Mesothelial cell of epicardium (in vitro differentiated cells): ENCODE measurements around the gene FCHO1. TPM values are rescaled to one million over a fixed set of nuclear protein-coding genes. Genes with fewer than 3 reads are reported as not detected.

ENCODE experiments used
- DNase-seq, 2 experiments: peaks; one replicate each; pipeline ENCODE4 v3.0.0; 2021; ENCODE audit warnings: low spot score in 2 of 2; ENCODE audit not compliant: unreplicated experiment in 2 of 2
- H3K27ac Mint-ChIP-seq: 2 replicates; pipeline ENCODE4 v1.8.0; 2021; ENCODE audit warnings: mixed read lengths
- H3K27me3 Mint-ChIP-seq: 2 replicates; pipeline ENCODE4 v1.8.0; 2021; ENCODE audit warnings: low read depth, mixed read lengths
- H3K36me3 Mint-ChIP-seq: 2 replicates; pipeline ENCODE4 v1.8.0; 2021; ENCODE audit warnings: mixed read lengths
- H3K4me1 Mint-ChIP-seq: 2 replicates; pipeline ENCODE4 v1.8.0; 2021; ENCODE audit warnings: mixed read lengths
- H3K4me3 Mint-ChIP-seq: 2 replicates; pipeline ENCODE4 v1.8.0; 2021; ENCODE audit warnings: mild to moderate bottlenecking, moderate library complexity, mixed read lengths
- H3K9me3 Mint-ChIP-seq: 2 replicates; pipeline ENCODE4 v1.8.0; 2021; ENCODE audit warnings: mixed read lengths
- total RNA-seq: library from RNA; stranded (reverse); gene quantifications from 3 replicates; pipeline ENCODE4 v1.2.1, GENCODE V29; 2021
- TF ChIP-seq, protein P1 (sequence below): fragments of 200-600 bp; sonication (generic); IDR thresholded peaks from one replicate; pipeline ENCODE4 v1.5.0; 2021; ENCODE audit warnings: antibody characterized with exemption; ENCODE audit not compliant: unreplicated experiment

Gene FCHO1
- total RNA-seq, 1 donor from 2014 or later = 4.6 TPM

DNA sequence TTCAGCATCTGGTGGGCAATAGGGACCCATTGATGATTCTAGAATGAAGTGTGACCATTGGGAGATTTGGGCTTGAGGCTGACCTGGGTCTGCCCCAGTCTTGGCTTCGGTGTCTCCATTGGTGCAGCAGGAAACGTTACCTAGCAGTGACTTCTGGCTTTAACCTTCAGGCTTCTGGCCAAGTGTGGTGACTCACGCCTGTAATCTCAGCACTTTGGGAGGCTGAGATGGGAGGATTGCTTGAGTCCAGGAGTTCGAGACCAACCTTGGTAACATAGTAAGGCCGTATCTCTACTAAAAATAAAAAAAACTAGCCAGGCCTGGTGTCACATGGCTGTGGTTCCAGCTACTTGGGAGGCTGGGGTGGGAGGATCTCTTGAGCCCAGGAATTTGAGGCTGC lies 7.2 kb downstream of the FCHO1 start:
- H3K4me3 Mint-ChIP-seq = no peak overlapping the region
- no peak for DNase-seq
- TF ChIP-seq, protein P1, sequence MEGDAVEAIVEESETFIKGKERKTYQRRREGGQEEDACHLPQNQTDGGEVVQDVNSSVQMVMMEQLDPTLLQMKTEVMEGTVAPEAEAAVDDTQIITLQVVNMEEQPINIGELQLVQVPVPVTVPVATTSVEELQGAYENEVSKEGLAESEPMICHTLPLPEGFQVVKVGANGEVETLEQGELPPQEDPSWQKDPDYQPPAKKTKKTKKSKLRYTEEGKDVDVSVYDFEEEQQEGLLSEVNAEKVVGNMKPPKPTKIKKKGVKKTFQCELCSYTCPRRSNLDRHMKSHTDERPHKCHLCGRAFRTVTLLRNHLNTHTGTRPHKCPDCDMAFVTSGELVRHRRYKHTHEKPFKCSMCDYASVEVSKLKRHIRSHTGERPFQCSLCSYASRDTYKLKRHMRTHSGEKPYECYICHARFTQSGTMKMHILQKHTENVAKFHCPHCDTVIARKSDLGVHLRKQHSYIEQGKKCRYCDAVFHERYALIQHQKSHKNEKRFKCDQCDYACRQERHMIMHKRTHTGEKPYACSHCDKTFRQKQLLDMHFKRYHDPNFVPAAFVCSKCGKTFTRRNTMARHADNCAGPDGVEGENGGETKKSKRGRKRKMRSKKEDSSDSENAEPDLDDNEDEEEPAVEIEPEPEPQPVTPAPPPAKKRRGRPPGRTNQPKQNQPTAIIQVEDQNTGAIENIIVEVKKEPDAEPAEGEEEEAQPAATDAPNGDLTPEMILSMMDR = no peak
- peaks cover 2% of the 10 kb centered on the region for H3K27me3 Mint-ChIP-seq
- no peaks in the 10 kb centered on the region for H3K36me3 Mint-ChIP-seq
- no peaks in the 10 kb centered on the region for H3K9me3 Mint-ChIP-seq
- no peaks in the 10 kb centered on the region for H3K4me1 Mint-ChIP-seq
- no peak overlapping the region for H3K27ac Mint-ChIP-seq

DNA sequence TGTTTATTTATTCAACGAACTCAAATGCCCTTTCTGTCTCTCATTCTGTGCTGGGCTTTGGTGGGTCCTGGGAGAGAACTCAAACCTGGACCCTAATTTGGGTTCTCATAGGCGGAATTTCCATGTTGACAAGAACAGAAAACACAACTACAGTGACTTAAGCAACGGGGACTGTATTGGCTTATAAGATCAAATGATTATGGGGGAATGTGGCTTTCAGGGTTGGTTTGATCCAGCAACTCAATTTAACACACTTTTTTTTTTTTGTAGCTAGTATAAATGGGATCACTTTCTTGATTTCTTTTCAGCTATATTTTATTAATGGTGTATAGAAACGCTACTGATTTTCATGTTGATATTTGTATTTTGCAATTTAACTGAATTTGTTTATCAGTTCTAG lies 9.9 kb downstream of the FCHO1 start:
- DNase-seq = no peak
- no peak overlapping the region for H3K4me3 Mint-ChIP-seq
- TF ChIP-seq, protein P1 = no peak
- no peaks in the 10 kb centered on the region for H3K9me3 Mint-ChIP-seq
- H3K27ac Mint-ChIP-seq = no peak overlapping the region
- H3K4me1 Mint-ChIP-seq = no peaks in the 10 kb centered on the region
- no peaks in the 10 kb centered on the region for H3K36me3 Mint-ChIP-seq
- H3K27me3 Mint-ChIP-seq = peaks cover 2% of the 10 kb centered on the region

DNA sequence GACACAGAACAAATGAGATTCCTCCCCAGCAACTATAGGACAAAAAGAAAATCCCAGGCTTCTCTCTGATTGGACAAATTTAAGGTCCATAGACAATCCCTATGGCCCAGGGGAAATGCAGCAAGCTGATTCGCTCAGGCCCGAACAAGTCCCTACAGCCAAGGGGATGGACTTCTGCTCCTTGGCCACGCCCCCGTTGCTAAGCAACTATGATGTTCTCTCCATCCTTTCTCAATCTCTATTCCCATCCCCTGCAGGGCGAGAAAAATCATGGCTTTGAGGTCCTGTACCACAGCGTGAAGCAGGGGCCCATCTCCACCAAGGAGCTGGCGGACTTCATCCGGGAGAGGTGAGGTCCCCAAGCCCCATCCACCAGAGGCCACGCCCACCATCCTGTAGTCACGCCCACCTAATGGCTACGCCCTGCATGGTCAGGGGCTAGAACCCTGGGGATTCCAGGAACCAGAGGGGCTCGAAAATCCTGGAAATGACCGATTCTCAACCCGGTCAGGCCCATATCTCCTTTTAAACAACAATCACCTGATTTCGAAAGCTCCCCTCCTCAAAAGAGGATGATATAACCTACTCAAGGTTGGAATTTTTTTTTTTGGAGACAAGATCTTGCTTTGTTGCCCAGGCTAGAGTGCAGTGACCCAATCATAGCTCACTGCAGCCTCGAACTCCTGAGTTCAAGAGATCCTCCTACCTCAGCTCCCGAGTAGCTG lies 11.4 kb downstream of the FCHO1 start:
- Mint-ChIP-seq H3K36me3 (no peaks in the 10 kb centered on the region), H3K27ac (no peak overlapping the region), H3K4me1 (peaks cover 5% of the 10 kb centered on the region), H3K9me3 (no peaks in the 10 kb centered on the region), H3K27me3 (peaks cover 6% of the 10 kb centered on the region), H3K4me3 (no peak overlapping the region)
- TF ChIP-seq, protein P1 = no peak
- no peak for DNase-seq

DNA sequence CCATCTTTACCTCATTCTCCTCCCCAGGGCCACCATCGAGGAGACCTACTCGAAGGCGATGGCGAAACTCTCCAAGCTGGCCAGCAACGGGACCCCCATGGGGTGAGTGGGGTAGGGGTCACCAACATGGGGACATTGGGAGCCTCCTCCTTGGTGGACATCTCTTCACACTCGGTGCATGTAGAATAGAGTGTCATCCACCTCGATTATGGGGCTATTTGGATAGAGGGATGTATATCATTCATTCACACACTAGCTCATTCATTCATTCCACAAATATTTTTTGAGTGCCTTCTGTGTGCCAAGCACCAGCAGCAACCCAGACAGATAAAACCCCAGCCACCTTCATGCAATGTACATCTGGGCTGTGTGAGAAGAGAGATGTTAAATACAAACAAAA lies 13.1 kb downstream of the FCHO1 start:
- Mint-ChIP-seq H3K9me3 (no peaks in the 10 kb centered on the region), H3K36me3 (no peaks in the 10 kb centered on the region), H3K4me3 (no peak overlapping the region), H3K4me1 (peaks cover 5% of the 10 kb centered on the region), H3K27me3 (peaks cover 6% of the 10 kb centered on the region), H3K27ac (no peak overlapping the region)
- no peak for DNase-seq
- TF ChIP-seq, protein P1 = no peak

DNA sequence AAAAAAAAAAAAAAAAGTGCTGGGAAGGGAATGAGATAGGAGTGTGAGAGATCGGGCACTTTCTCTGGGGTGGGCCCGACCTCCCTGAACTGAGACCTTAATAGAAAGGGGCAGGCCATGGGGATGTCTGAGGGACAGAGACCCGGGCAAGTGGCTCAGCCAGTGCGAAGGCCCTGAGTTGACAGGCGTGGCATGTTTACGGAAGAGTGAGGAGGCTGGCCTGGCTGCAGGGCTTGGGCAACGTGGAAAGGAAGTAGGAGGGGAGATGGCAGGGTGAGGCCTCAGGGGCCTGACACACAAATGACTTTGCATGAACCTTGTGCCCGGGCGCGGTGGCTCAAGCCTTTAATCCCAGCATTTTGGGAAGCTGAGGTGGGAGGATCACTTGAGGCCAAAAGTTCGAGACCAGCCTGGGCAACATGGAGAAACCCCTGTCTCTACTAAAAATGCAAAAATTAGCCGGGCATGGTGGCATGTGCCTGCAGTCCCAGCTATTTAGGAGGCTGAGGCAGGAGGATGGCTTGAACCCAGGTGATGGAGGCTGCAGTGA lies 13.9 kb downstream of the FCHO1 start:
- Mint-ChIP-seq H3K4me1 (peaks cover 5% of the 10 kb centered on the region), H3K27me3 (peaks cover 6% of the 10 kb centered on the region), H3K4me3 (no peak overlapping the region), H3K36me3 (no peaks in the 10 kb centered on the region), H3K9me3 (no peaks in the 10 kb centered on the region), H3K27ac (no peak overlapping the region)
- DNase-seq = no peak
- TF ChIP-seq, protein P1 = no peak
